Measurements from ENCODE around the gene PKP1. TPM values are rescaled to one million over a fixed set of nuclear protein-coding genes. Genes with fewer than 3 reads are reported as not detected.

Gene PKP1
- total and polyA plus RNA-seq, 2 donors (not counting 3 experiments of a cell fraction or from before 2014, with no cell fraction given): 0.01 TPM; not detected in 1

DNA sequence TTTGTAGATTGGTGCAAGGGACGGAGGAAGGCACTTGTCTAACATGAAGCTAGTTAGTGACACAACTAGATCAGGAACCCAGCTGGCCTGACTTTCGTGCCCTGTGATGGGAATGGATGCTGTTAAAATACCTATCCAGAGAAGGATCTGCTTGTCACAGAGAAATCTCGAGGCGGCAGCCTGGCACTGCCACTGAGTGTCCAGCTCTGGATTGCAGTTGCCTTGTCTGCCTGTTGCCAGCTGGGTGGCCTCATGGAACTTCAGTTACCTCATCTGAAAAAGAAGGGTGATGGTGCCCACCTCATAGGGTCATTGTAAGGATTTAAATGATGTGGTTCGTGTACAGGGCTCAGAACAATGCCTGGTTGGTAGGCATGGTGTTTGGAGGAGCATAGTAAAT is 2.4 kb upstream of the PKP1 start:
- no peak overlapping the region for H2AFZ ChIP-seq (ENCODE audit: low read depth, low read length)
- intact Hi-C loops (cut with micrococcal nuclease): no loop called here
- H3K4me2 ChIP-seq (ENCODE audit: insufficient read depth, low read length): no peak overlapping the region
- BruUV-seq (replicated peaks): no TSS peak
- ChIA-PET CTCF (interaction anchor here (0.7 to 1.1 kb wide), 2 partner anchors 27 to 155 kb away, joined by 3 read pairs; no protein-coding TSS in a partner anchor), POLR2A (no interaction called here)
- H3K4me1 ChIP-seq (ENCODE audit: control insufficient read depth, extremely low read depth, insufficient read depth, low read length): no peaks in the 10 kb centered on the region
- H3K79me2 ChIP-seq (ENCODE audit: control insufficient read depth, insufficient read depth, low read length): no peaks in the 10 kb centered on the region
- no peaks in the 10 kb centered on the region for H4K20me1 ChIP-seq (replicated peaks; ENCODE audit: control insufficient read depth, extremely low read depth, insufficient read depth, low read length)
- TF ChIP-seq JUN (IDR thresholded peaks at IDR 0.05; ENCODE audit: borderline replicate concordance, insufficient read depth, insufficient read length, low read depth) (no peak), FOS (IDR thresholded peaks at IDR 0.05; ENCODE audit: borderline replicate concordance, insufficient read depth, low read length) (no peak), MAX (IDR thresholded peaks at IDR 0.05; ENCODE audit: insufficient read depth, insufficient read length) (no peak), POLR2AphosphoS5 (IDR thresholded peaks at IDR 0.05; ENCODE audit: insufficient read depth, low read depth, low read length) (no peak), MYC (IDR thresholded peaks at IDR 0.05; ENCODE audit: low read depth, low read length) (no peak), POLR2A (IDR thresholded peaks at IDR 0.05; ENCODE audit: low read depth, low read length) (no peak), EZH2 (IDR thresholded peaks at IDR 0.05; ENCODE audit: borderline replicate concordance, low read depth, low read length, severe bottlenecking) (no peak), GATA2 (IDR thresholded peaks at IDR 0.05; ENCODE audit: insufficient read depth, insufficient read length, low read depth, low read length) (no peak)
- TF ChIP-seq, protein P1, sequence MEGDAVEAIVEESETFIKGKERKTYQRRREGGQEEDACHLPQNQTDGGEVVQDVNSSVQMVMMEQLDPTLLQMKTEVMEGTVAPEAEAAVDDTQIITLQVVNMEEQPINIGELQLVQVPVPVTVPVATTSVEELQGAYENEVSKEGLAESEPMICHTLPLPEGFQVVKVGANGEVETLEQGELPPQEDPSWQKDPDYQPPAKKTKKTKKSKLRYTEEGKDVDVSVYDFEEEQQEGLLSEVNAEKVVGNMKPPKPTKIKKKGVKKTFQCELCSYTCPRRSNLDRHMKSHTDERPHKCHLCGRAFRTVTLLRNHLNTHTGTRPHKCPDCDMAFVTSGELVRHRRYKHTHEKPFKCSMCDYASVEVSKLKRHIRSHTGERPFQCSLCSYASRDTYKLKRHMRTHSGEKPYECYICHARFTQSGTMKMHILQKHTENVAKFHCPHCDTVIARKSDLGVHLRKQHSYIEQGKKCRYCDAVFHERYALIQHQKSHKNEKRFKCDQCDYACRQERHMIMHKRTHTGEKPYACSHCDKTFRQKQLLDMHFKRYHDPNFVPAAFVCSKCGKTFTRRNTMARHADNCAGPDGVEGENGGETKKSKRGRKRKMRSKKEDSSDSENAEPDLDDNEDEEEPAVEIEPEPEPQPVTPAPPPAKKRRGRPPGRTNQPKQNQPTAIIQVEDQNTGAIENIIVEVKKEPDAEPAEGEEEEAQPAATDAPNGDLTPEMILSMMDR (IDR thresholded peaks at IDR 0.05; ENCODE audit: extremely low read depth in 1 of 2, insufficient read depth in 1 of 2, low read depth in 1 of 2, low read length in 2 of 2): no peak
- H3K9ac ChIP-seq (replicated peaks; ENCODE audit: extremely low read depth, insufficient read depth, low read length): no peak overlapping the region
- H3K27ac ChIP-seq (ENCODE audit: insufficient read depth, low read depth, low read length): no peak overlapping the region
- H3K4me3 ChIP-seq (replicated peaks in 1 of 3; ENCODE audit: insufficient read depth in 1 of 3, low read depth in 1 of 3, low read length in 3 of 3): no peak overlapping the region
- peaks cover 35 to 55% of the 10 kb centered on the region in 2 experiments for H3K27me3 ChIP-seq (ENCODE audit: control insufficient read depth in 2 of 2, insufficient read depth in 2 of 2, low read length in 2 of 2)
- DNase-seq (ENCODE audit: low read depth, low spot score) (no peak), FAIRE-seq (no peak)
- no peaks in the 10 kb centered on the region for H3K9me3 ChIP-seq (replicated peaks; ENCODE audit: control insufficient read depth, insufficient read depth, low read length)
- no peaks in the 10 kb centered on the region for H3K36me3 ChIP-seq (ENCODE audit: control insufficient read depth in 2 of 2, extremely low read depth in 1 of 2, insufficient read depth in 2 of 2, low read length in 2 of 2)
- H3K9me1 ChIP-seq (replicated peaks; ENCODE audit: control insufficient read depth, extremely low read depth, insufficient read depth, low read length): no peaks in the 10 kb centered on the region
- dilution Hi-C loops (cut with MboI; ENCODE audit: extremely low pct_ligation_motif_present, low sequenced_read_pairs): no loop called here
